Neural cell (in vitro differentiated cells): ENCODE results near the gene SLC15A4. TPM values are rescaled to one million over a fixed set of nuclear protein-coding genes. Genes with fewer than 3 reads are reported as not detected.

Experiments
- H2AFZ ChIP-seq: fragments of 200-600, 300-800 bp; sonication (generic), shearing (Covaris generic); 2 replicates; pipeline ENCODE4 v1.6.0; 2014; ENCODE audit warnings: low read depth, mild to moderate bottlenecking, antibody characterized with exemption, low read length, moderate library complexity
- H3F3A ChIP-seq: fragments of 200-600 bp; shearing (Covaris generic); 2 replicates; pipeline ENCODE4 v1.6.1; 2016; ENCODE audit warnings: mild to moderate bottlenecking, moderate library complexity, mixed read lengths, antibody characterized with exemption, low read length; ENCODE audit not compliant: insufficient read depth, poor library complexity, severe bottlenecking
- H3K27ac ChIP-seq: fragments of 200-600, 300-800 bp; sonication (generic), shearing (Covaris generic); 2 replicates; pipeline ENCODE4 v1.5.1; 2014; ENCODE audit warnings: mild to moderate bottlenecking, low read length, moderate library complexity
- H3K27me3 ChIP-seq: fragments of 300-800, 200-600 bp; sonication (generic), shearing (Covaris generic); 2 replicates; pipeline ENCODE4 v1.6.0; 2014; ENCODE audit warnings: mild to moderate bottlenecking, low read depth, low read length, moderate library complexity; ENCODE audit not compliant: insufficient read depth
- H3K36me3 ChIP-seq: fragments of 300-800, 200-600 bp; sonication (generic), shearing (Covaris generic); 2 replicates; pipeline ENCODE4 v1.5.1; 2014; ENCODE audit warnings: mild to moderate bottlenecking, antibody characterized with exemption, low read length, moderate library complexity; ENCODE audit not compliant: insufficient read depth
- H3K4me2 ChIP-seq: fragments of 300-800, 200-600 bp; sonication (generic), shearing (Covaris generic); 2 replicates; pipeline ENCODE4 v1.6.0; 2014; ENCODE audit warnings: mild to moderate bottlenecking, low read length
- H3K4me3 ChIP-seq: fragments of 300-800, 200-600 bp; sonication (generic), shearing (Covaris generic); 2 replicates; pipeline ENCODE4 v1.5.1; 2014; ENCODE audit warnings: mild to moderate bottlenecking, low read length, moderate library complexity
- H3K79me2 ChIP-seq: fragments of 200-600 bp; shearing (Covaris generic); replicated peaks from 2 replicates; pipeline ENCODE4 v1.6.0; 2014; ENCODE audit warnings: mild to moderate bottlenecking, low read length, moderate library complexity; ENCODE audit not compliant: insufficient read depth
- H3K9ac ChIP-seq: fragments of 300-800, 200-600 bp; sonication (generic), shearing (Covaris generic); 2 replicates; pipeline ENCODE4 v1.6.1; 2016; ENCODE audit warnings: mild to moderate bottlenecking, low read length, mixed read lengths
- H3K9me2 ChIP-seq: fragments of 200-600 bp; shearing (Covaris generic); 2 replicates; pipeline ENCODE4 v1.6.1; 2016; ENCODE audit warnings: mild to moderate bottlenecking, low read length, mixed read lengths; ENCODE audit not compliant: insufficient read depth
- H3K9me3 ChIP-seq: fragments of 200-600, 300-800 bp; sonication (generic), shearing (Covaris generic); 2 replicates; pipeline ENCODE4 v1.6.1; 2016; ENCODE audit warnings: mild to moderate bottlenecking, mixed run types, low read length, moderate library complexity, mixed read lengths
- H4K20me1 ChIP-seq: fragments of 200-600 bp; shearing (Covaris generic); 2 replicates; pipeline ENCODE4 v1.6.1; 2016; ENCODE audit warnings: mild to moderate bottlenecking, mixed run types; ENCODE audit not compliant: insufficient read depth
- EP300 ChIP-seq: fragments of 450-650 bp; conservative IDR thresholded peaks from 2 replicates; pipeline ENCODE4 v1.6.1; 2014; ENCODE audit warnings: antibody characterized with exemption, mild to moderate bottlenecking, moderate library complexity; ENCODE audit not compliant: poor library complexity, severe bottlenecking
- EZH2 ChIP-seq: fragments of 200-600, 300-800 bp; shearing (Covaris generic), sonication (generic); IDR thresholded peaks from 2 replicates; pipeline ENCODE4 v1.6.1; 2014; ENCODE audit warnings: antibody characterized with exemption, low read length, borderline replicate concordance, mild to moderate bottlenecking; ENCODE audit not compliant: insufficient read depth, poor library complexity, severe bottlenecking
- MXI1 ChIP-seq: fragments of 450-650 bp; conservative IDR thresholded peaks from 2 replicates; pipeline ENCODE4 v1.6.1; 2014; ENCODE audit warnings: antibody characterized with exemption, mild to moderate bottlenecking; ENCODE audit not compliant: poor library complexity, severe bottlenecking
- POLR2AphosphoS5 ChIP-seq: IDR thresholded peaks from 2 replicates; pipeline ENCODE4 v1.6.1; 2012
- RAD21 ChIP-seq: fragments of 450-650 bp; conservative IDR thresholded peaks from 2 replicates; pipeline ENCODE4 v1.6.1; 2014; ENCODE audit warnings: antibody characterized with exemption, mild to moderate bottlenecking, moderate library complexity
- SMC3 ChIP-seq: fragments of 450-650 bp; conservative IDR thresholded peaks from 2 replicates; pipeline ENCODE4 v1.6.1; 2014; ENCODE audit warnings: antibody characterized with exemption, mild to moderate bottlenecking, moderate library complexity; ENCODE audit not compliant: poor library complexity
- TAF1 ChIP-seq: IDR thresholded peaks from 2 replicates; pipeline ENCODE4 v1.6.1; 2012; ENCODE audit warnings: low read depth
- polyA plus RNA-seq: library from polyadenylated mRNA; depleted of rRNA; stranded (reverse); fragments of >200 nt; gene quantifications from 2 replicates; pipeline ENCODE4 v1.2.3, GENCODE V29; 2014
- TF ChIP-seq, protein P1 (sequence below): IDR thresholded peaks from 2 replicates; pipeline ENCODE4 v1.6.1; 2012; ENCODE audit warnings: borderline replicate concordance
- TF ChIP-seq, protein P2 (sequence below): fragments of 450-650 bp; IDR thresholded peaks from 2 replicates; pipeline ENCODE4 v1.5.1; 2014; ENCODE audit warnings: antibody characterized with exemption, mild to moderate bottlenecking, moderate library complexity; ENCODE audit not compliant: poor library complexity, severe bottlenecking

Gene SLC15A4
- polyA plus RNA-seq, 1 donor from 2014 or later = 34.7 TPM

DNA sequence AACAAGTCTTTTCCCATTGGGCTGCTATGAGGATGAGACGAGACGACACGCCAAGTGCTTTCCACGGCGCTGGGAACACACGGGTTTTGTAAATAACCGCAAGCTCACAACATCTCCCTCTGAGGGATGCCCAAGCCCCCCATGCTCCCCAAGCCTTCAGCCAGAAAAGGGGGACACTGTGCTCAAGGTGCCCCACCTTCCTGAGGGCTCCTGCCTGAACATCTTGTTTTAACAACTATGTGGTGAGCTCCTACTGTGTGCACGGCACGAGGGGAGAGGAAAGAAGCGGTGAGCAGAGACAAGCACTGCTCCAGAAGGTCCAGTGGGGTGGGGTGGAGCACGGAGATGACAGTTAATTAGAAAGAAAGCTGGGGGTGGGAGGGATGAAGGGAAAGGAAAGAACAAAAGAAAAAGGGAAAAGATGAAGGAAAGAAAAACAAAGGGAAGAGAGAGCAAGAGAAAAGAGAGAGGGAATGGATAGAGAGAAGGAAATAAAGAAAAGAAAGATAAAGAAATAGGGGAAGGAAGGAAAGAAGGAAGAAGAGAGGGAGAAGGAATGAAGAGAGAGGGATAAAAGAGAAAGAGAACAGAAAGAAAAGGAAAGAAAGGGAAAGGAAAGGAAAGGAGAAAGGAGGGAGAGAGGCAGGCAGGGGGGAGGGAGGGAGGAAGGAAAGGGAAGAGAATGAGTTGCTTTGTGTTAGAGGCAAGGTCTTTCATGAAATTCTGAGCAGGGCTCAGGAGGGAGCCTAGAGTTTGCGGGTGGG lies 56.8 kb downstream of the SLC15A4 start:
- H3K27ac ChIP-seq = no peak overlapping the region
- no peak for TF ChIP-seq SMC3
- no peak for TF ChIP-seq POLR2AphosphoS5
- TF ChIP-seq, protein P1, sequence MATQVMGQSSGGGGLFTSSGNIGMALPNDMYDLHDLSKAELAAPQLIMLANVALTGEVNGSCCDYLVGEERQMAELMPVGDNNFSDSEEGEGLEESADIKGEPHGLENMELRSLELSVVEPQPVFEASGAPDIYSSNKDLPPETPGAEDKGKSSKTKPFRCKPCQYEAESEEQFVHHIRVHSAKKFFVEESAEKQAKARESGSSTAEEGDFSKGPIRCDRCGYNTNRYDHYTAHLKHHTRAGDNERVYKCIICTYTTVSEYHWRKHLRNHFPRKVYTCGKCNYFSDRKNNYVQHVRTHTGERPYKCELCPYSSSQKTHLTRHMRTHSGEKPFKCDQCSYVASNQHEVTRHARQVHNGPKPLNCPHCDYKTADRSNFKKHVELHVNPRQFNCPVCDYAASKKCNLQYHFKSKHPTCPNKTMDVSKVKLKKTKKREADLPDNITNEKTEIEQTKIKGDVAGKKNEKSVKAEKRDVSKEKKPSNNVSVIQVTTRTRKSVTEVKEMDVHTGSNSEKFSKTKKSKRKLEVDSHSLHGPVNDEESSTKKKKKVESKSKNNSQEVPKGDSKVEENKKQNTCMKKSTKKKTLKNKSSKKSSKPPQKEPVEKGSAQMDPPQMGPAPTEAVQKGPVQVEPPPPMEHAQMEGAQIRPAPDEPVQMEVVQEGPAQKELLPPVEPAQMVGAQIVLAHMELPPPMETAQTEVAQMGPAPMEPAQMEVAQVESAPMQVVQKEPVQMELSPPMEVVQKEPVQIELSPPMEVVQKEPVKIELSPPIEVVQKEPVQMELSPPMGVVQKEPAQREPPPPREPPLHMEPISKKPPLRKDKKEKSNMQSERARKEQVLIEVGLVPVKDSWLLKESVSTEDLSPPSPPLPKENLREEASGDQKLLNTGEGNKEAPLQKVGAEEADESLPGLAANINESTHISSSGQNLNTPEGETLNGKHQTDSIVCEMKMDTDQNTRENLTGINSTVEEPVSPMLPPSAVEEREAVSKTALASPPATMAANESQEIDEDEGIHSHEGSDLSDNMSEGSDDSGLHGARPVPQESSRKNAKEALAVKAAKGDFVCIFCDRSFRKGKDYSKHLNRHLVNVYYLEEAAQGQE = no peak
- TF ChIP-seq TAF1 = no peak
- no peak for TF ChIP-seq EP300
- TF ChIP-seq, protein P2, sequence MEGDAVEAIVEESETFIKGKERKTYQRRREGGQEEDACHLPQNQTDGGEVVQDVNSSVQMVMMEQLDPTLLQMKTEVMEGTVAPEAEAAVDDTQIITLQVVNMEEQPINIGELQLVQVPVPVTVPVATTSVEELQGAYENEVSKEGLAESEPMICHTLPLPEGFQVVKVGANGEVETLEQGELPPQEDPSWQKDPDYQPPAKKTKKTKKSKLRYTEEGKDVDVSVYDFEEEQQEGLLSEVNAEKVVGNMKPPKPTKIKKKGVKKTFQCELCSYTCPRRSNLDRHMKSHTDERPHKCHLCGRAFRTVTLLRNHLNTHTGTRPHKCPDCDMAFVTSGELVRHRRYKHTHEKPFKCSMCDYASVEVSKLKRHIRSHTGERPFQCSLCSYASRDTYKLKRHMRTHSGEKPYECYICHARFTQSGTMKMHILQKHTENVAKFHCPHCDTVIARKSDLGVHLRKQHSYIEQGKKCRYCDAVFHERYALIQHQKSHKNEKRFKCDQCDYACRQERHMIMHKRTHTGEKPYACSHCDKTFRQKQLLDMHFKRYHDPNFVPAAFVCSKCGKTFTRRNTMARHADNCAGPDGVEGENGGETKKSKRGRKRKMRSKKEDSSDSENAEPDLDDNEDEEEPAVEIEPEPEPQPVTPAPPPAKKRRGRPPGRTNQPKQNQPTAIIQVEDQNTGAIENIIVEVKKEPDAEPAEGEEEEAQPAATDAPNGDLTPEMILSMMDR = no peak
- no peak for TF ChIP-seq RAD21
- TF ChIP-seq EZH2 = no peak
- TF ChIP-seq MXI1 = no peak
- H4K20me1 ChIP-seq = no peaks in the 10 kb centered on the region
- no peak overlapping the region for H3K4me2 ChIP-seq
- H3K79me2 ChIP-seq = no peaks in the 10 kb centered on the region
- no peak overlapping the region for H3K9ac ChIP-seq
- H3K9me3 ChIP-seq = no peaks in the 10 kb centered on the region
- no peaks in the 10 kb centered on the region for H3K27me3 ChIP-seq
- no peaks in the 10 kb centered on the region for H3K9me2 ChIP-seq
- H3K36me3 ChIP-seq = no peaks in the 10 kb centered on the region
- H3K4me3 ChIP-seq = no peak overlapping the region
- no peak overlapping the region for H2AFZ ChIP-seq
- H3F3A ChIP-seq = no peaks in the 10 kb centered on the region

DNA sequence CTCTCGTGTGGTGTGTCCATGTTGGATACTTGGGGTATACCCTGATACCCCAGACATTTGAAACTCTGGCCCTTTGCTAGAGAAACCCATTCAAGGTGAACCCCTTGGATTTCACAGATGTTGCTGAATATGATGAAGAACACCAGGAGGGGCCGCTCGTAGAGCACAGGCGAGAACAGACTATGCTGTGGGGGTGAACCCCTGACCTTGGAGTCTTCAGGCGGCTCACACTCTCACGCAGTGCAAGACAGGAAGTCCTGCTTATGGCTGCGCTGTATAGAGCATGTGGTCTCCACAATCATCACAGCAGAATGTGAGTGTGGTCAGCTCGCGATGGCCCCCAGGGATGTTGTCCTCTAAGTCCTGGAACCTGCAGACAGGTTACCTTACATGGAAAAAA lies 60.4 kb downstream of the SLC15A4 start:
- Histone ChIP-seq H3K79me2 (no peaks in the 10 kb centered on the region), H3K27me3 (no peaks in the 10 kb centered on the region), H3K9me2 (no peaks in the 10 kb centered on the region), H3K4me2 (no peak overlapping the region), H3K4me3 (no peak overlapping the region), H4K20me1 (no peaks in the 10 kb centered on the region), H3K9ac (no peak overlapping the region), H3K27ac (no peak overlapping the region), H3F3A (no peaks in the 10 kb centered on the region), H2AFZ (no peak overlapping the region), H3K9me3 (no peaks in the 10 kb centered on the region), H3K36me3 (no peaks in the 10 kb centered on the region)
- TF ChIP-seq SMC3 (no peak), EZH2 (no peak)
